HEK293 (cell line): ENCODE data around the gene BAK1.
"Not testable (repeated sequence)": the region's sequence is repeated elsewhere in the genome, so short reads cannot be mapped to it uniquely, and the experiment has no call there.

Experiments
- BCL11A ChIP-seq: fragments of 450-650 bp; formaldehyde crosslinking; IDR thresholded peaks from 2 replicates; pipeline ENCODE4 v1.5.1; 2016; ENCODE audit warnings: low read depth, missing biosample characterization, missing genetic modification characterization
- ZFP37 ChIP-seq: fragments of 450-650 bp; formaldehyde crosslinking; IDR thresholded peaks from 2 replicates; pipeline ENCODE4 v1.5.1; 2016; ENCODE audit warnings: missing biosample characterization, missing genetic modification characterization
- ZNF175 ChIP-seq: fragments of 450-650 bp; formaldehyde crosslinking; IDR thresholded peaks from 2 replicates; pipeline ENCODE4 v1.5.1; 2016; ENCODE audit warnings: missing biosample characterization, missing genetic modification characterization
- ZNF335 ChIP-seq: fragments of 450-650 bp; formaldehyde crosslinking; conservative IDR thresholded peaks from 2 replicates; pipeline ENCODE4 v1.5.1; 2016; ENCODE audit warnings: missing biosample characterization, missing genetic modification characterization
- TF ChIP-seq, protein P1 (sequence below): fragments of 450-650 bp; formaldehyde crosslinking; IDR thresholded peaks from 2 replicates; pipeline ENCODE4 v1.5.1; 2016; ENCODE audit warnings: missing biosample characterization, missing genetic modification characterization

- not testable (repeated sequence) for TF ChIP-seq ZNF175; BCL11A (tag by site-specific recombination); ZNF335 (tag by site-specific recombination); ZFP37 (tag by site-specific recombination)
- TF ChIP-seq, protein P1, sequence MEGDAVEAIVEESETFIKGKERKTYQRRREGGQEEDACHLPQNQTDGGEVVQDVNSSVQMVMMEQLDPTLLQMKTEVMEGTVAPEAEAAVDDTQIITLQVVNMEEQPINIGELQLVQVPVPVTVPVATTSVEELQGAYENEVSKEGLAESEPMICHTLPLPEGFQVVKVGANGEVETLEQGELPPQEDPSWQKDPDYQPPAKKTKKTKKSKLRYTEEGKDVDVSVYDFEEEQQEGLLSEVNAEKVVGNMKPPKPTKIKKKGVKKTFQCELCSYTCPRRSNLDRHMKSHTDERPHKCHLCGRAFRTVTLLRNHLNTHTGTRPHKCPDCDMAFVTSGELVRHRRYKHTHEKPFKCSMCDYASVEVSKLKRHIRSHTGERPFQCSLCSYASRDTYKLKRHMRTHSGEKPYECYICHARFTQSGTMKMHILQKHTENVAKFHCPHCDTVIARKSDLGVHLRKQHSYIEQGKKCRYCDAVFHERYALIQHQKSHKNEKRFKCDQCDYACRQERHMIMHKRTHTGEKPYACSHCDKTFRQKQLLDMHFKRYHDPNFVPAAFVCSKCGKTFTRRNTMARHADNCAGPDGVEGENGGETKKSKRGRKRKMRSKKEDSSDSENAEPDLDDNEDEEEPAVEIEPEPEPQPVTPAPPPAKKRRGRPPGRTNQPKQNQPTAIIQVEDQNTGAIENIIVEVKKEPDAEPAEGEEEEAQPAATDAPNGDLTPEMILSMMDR (tag by site-specific recombination) = not testable (repeated sequence)
Observed at GRCh38 chr6:33552883-33553282, 27.2 kb downstream of the BAK1 start.
